GM23338 (cell line): ENCODE measurements around the gene PIPOX. TPM values are rescaled to one million over a fixed set of nuclear protein-coding genes. Genes with fewer than 3 reads are reported as not detected.

Experiments used
- ATAC-seq: fragments of 200-7000 bp; cut with Tn5 transposase; 3 replicates; pipeline ENCODE4 v1.9.1; 2020
- DNase-seq: peaks from one replicate; pipeline ENCODE4 v3.0.0-alpha.2; 2015; ENCODE audit warnings: low spot score
- H2AFZ ChIP-seq: fragments of 200-600 bp; sonication (generic); 2 replicates; pipeline ENCODE4 v1.8.0; 2016; ENCODE audit warnings: antibody characterized with exemption, mild to moderate bottlenecking, moderate library complexity
- H3F3A ChIP-seq: fragments of 200-600 bp; sonication (generic); replicated peaks from 2 replicates; pipeline ENCODE4 v1.8.0; 2017; ENCODE audit warnings: antibody characterized with exemption, mixed run types, low read depth
- H3K27ac ChIP-seq: fragments of 200-600 bp; sonication (generic); 2 replicates; pipeline ENCODE4 v1.6.1; 2016; ENCODE audit warnings: low read depth
- H3K27me3 ChIP-seq: fragments of 200-600 bp; sonication (generic); 2 replicates; pipeline ENCODE4 v1.8.0; 2016; ENCODE audit warnings: mild to moderate bottlenecking, mixed run types, moderate library complexity; ENCODE audit not compliant: insufficient read depth
- H3K36me3 ChIP-seq: fragments of 200-600 bp; sonication (generic); 2 replicates; pipeline ENCODE4 v1.8.0; 2016; ENCODE audit warnings: mild to moderate bottlenecking; ENCODE audit not compliant: insufficient read depth
- H3K4me1 ChIP-seq: fragments of 200-600 bp; sonication (generic); 2 replicates; pipeline ENCODE4 v1.8.0; 2016; ENCODE audit warnings: mild to moderate bottlenecking, moderate library complexity; ENCODE audit not compliant: insufficient read depth
- H3K4me2 ChIP-seq: fragments of 200-600 bp; sonication (generic); 2 replicates; pipeline ENCODE4 v1.7.1; 2017; ENCODE audit warnings: mixed run types
- H3K4me3 ChIP-seq: fragments of 200-600 bp; sonication (generic); 2 replicates; pipeline ENCODE4 v1.6.1; 2016; ENCODE audit warnings: mixed run types
- H3K79me2 ChIP-seq: fragments of 200-600 bp; sonication (generic); replicated peaks from 2 replicates; pipeline ENCODE4 v1.8.0; 2017; ENCODE audit warnings: mild to moderate bottlenecking; ENCODE audit not compliant: insufficient read depth
- H3K9me2 ChIP-seq: fragments of 200-600 bp; sonication (generic); 2 replicates; pipeline ENCODE4 v1.8.0; 2017; ENCODE audit not compliant: insufficient read depth
- H4K20me1 ChIP-seq: fragments of 200-600 bp; sonication (generic); replicated peaks from 2 replicates; pipeline ENCODE4 v1.8.0; 2017; ENCODE audit warnings: mild to moderate bottlenecking; ENCODE audit not compliant: insufficient read depth
- H3K27ac Mint-ChIP-seq: 2 replicates; pipeline ENCODE4 v1.8.0; 2020; ENCODE audit warnings: inconsistent platforms, mild to moderate bottlenecking, moderate library complexity, mixed read lengths
- H3K27me3 Mint-ChIP-seq: 3 replicates; pipeline ENCODE4 v1.8.0; 2022; ENCODE audit warnings: low read depth, mild to moderate bottlenecking, moderate library complexity, mixed read lengths, inconsistent platforms; ENCODE audit not compliant: insufficient read depth, poor library complexity
- H3K36me3 Mint-ChIP-seq: 3 replicates; pipeline ENCODE4 v1.8.0; 2021; ENCODE audit warnings: low read depth, mild to moderate bottlenecking, inconsistent platforms, moderate library complexity, mixed read lengths
- H3K4me1 Mint-ChIP-seq: 3 replicates; pipeline ENCODE4 v1.8.0; 2020; ENCODE audit warnings: mild to moderate bottlenecking, inconsistent platforms, mixed read lengths
- H3K4me3 Mint-ChIP-seq: 3 replicates; pipeline ENCODE4 v1.8.0; 2021; ENCODE audit warnings: moderate library complexity, mild to moderate bottlenecking, inconsistent platforms, mixed read lengths
- H3K9me3 Mint-ChIP-seq: 3 replicates; pipeline ENCODE4 v1.8.0; 2020; ENCODE audit warnings: moderate library complexity, mild to moderate bottlenecking, inconsistent platforms, mixed read lengths
- CREB1 ChIP-seq: fragments of 250-450 bp; sonication (Bioruptor Pico); IDR thresholded peaks from 2 replicates; pipeline ENCODE4 v1.5.0; 2020; ENCODE audit warnings: low read depth, mild to moderate bottlenecking, moderate library complexity
- EZH2 ChIP-seq: fragments of 200-600 bp; sonication (generic); IDR thresholded peaks from one replicate; pipeline ENCODE4 v1.8.0; 2017; ENCODE audit warnings: antibody characterized with exemption, mild to moderate bottlenecking, low read depth; ENCODE audit not compliant: unreplicated experiment
- JUNB ChIP-seq: IDR thresholded peaks from one replicate; pipeline ENCODE4 v1.6.1; 2016; ENCODE audit warnings: antibody characterized with exemption; ENCODE audit not compliant: unreplicated experiment
- NANOG ChIP-seq: IDR thresholded peaks from 2 replicates; pipeline ENCODE4 v1.6.1; 2016; ENCODE audit warnings: antibody characterized with exemption, borderline replicate concordance
- POLR2AphosphoS5 ChIP-seq: IDR thresholded peaks from 2 replicates; pipeline ENCODE4 v1.6.1; 2016; ENCODE audit warnings: antibody characterized with exemption, low read depth
- polyA plus RNA-seq: library from polyadenylated mRNA; unstranded; fragments of >200 nt; fragmentation: Nextera tagmentation; extraction: Ambion mirVana; gene quantifications from 2 replicates; pipeline ENCODE4 v1.2.1, GENCODE V29; 2016
- total RNA-seq: library from RNA; depleted of rRNA; stranded (reverse); fragments of >200 nt; shearing (Covaris generic); gene quantifications from 2 replicates; pipeline ENCODE4 v1.2.3, GENCODE V29; 2014
- TF ChIP-seq, protein P1 (sequence below): IDR thresholded peaks from one replicate; pipeline ENCODE4 v1.6.1; 2018; ENCODE audit warnings: antibody characterized with exemption; ENCODE audit not compliant: unreplicated experiment
- TF ChIP-seq, protein P2 (sequence below), 2 experiments: fragments of 200-600 bp in 1 of 2; sonication (generic) in 1 of 2; conservative IDR thresholded peaks; 2 replicates each; pipeline versions ENCODE4 v1.5.1 to v1.6.1; 2016 to 2017; ENCODE audit warnings: antibody characterized with exemption in 2 of 2, low read depth in 2 of 2, mild to moderate bottlenecking in 2 of 2, moderate library complexity in 1 of 2

PIPOX gene
- total and polyA plus RNA-seq, 2 experiments from 2014 or later = 22.6 to 34.6 TPM

DNA sequence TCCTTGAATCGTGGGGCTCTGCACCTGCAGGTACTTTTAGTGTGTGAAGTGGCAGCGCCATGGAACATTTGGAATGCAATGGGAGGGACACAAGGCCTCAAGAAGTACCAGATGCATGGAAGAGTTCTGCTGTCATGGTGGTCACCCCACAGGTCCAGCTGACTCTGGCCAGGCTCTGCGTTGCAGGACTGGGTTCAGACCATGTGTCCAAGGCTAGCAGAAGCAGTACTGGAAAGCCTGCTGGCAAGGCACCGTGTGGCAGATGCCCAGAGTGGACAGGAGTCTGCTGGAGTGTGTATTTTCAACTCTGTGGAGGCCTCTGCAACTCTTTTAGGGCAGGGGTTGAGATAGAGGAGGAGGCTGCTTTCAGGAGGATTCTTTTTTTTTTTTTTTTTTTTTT lies 2.1 kb downstream of the PIPOX start (continued):
- TF ChIP-seq, protein P1, sequence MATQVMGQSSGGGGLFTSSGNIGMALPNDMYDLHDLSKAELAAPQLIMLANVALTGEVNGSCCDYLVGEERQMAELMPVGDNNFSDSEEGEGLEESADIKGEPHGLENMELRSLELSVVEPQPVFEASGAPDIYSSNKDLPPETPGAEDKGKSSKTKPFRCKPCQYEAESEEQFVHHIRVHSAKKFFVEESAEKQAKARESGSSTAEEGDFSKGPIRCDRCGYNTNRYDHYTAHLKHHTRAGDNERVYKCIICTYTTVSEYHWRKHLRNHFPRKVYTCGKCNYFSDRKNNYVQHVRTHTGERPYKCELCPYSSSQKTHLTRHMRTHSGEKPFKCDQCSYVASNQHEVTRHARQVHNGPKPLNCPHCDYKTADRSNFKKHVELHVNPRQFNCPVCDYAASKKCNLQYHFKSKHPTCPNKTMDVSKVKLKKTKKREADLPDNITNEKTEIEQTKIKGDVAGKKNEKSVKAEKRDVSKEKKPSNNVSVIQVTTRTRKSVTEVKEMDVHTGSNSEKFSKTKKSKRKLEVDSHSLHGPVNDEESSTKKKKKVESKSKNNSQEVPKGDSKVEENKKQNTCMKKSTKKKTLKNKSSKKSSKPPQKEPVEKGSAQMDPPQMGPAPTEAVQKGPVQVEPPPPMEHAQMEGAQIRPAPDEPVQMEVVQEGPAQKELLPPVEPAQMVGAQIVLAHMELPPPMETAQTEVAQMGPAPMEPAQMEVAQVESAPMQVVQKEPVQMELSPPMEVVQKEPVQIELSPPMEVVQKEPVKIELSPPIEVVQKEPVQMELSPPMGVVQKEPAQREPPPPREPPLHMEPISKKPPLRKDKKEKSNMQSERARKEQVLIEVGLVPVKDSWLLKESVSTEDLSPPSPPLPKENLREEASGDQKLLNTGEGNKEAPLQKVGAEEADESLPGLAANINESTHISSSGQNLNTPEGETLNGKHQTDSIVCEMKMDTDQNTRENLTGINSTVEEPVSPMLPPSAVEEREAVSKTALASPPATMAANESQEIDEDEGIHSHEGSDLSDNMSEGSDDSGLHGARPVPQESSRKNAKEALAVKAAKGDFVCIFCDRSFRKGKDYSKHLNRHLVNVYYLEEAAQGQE = no peak
- no peak for TF ChIP-seq NANOG
- no peak for TF ChIP-seq POLR2AphosphoS5
- no peak for TF ChIP-seq EZH2
- no peak for TF ChIP-seq CREB1 (CRISPR knock-in tag)
- TF ChIP-seq, protein P2, sequence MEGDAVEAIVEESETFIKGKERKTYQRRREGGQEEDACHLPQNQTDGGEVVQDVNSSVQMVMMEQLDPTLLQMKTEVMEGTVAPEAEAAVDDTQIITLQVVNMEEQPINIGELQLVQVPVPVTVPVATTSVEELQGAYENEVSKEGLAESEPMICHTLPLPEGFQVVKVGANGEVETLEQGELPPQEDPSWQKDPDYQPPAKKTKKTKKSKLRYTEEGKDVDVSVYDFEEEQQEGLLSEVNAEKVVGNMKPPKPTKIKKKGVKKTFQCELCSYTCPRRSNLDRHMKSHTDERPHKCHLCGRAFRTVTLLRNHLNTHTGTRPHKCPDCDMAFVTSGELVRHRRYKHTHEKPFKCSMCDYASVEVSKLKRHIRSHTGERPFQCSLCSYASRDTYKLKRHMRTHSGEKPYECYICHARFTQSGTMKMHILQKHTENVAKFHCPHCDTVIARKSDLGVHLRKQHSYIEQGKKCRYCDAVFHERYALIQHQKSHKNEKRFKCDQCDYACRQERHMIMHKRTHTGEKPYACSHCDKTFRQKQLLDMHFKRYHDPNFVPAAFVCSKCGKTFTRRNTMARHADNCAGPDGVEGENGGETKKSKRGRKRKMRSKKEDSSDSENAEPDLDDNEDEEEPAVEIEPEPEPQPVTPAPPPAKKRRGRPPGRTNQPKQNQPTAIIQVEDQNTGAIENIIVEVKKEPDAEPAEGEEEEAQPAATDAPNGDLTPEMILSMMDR (conservative IDR thresholded peaks at IDR 0.05; ENCODE audit: low read depth in 2 of 2) = no peak
- no peak for TF ChIP-seq JUNB

GRCh38 chr17:29045734-29046472 lies 3.0 kb downstream of the PIPOX start:
- H3K9me2 ChIP-seq = peaks cover 12% of the 10 kb centered on the region; the same call in 1 of the 2 replicates
- Mint-ChIP-seq H3K27ac (peak overlapping the region; percentile 33; the same call in 1 of the 2 replicates), H3K36me3 (peaks cover 30% of the 10 kb centered on the region), H3K27me3 (peaks cover 14% of the 10 kb centered on the region), H3K4me1 (peaks cover 59% of the 10 kb centered on the region), H3K9me3 (no peaks in the 10 kb centered on the region; the same call in 2 of the 3 replicates), H3K4me3 (no peak overlapping the region)
- no peaks in the 10 kb centered on the region for H3K27me3 ChIP-seq
- H4K20me1 ChIP-seq = no peaks in the 10 kb centered on the region
- peaks cover 11% of the 10 kb centered on the region; the same call in 1 of the 2 replicates for H3F3A ChIP-seq
- H3K4me2 ChIP-seq = 0 out of 2 replicates have a peak overlapping the region, but pooled peaks have one; percentile 42
- H2AFZ ChIP-seq = no peak overlapping the region
- no peaks in the 10 kb centered on the region for H3K36me3 ChIP-seq
- H3K79me2 ChIP-seq = 0 out of 2 replicates have a peak, but pooled peaks cover 8% of the 10 kb centered on the region
- ATAC-seq (no peak), DNase-seq (no peak)
- no peak overlapping the region for H3K27ac ChIP-seq
- H3K4me1 ChIP-seq = peaks cover 47% of the 10 kb centered on the region
- H3K4me3 ChIP-seq = no peak overlapping the region
- no peak for TF ChIP-seq NANOG
